ENCODE results near the gene ALOX5. TPM values are rescaled to one million over a fixed set of nuclear protein-coding genes. Genes with fewer than 3 reads are reported as not detected.
A peak's percentile ranks its signal among the peaks of the same experiment; 100 is the strongest.
"Not testable (repeated sequence)": the region's sequence is repeated elsewhere in the genome, so short reads cannot be mapped to it uniquely, and the experiment has no call there.

Gene ALOX5
- total RNA-seq, result 7.3 TPM
- long read RNA-seq, partial matches to known transcripts, result 0 of 3 reads
- long read RNA-seq, other reads (novel, unspliced or antisense), result 0 of 3 reads

DNA sequence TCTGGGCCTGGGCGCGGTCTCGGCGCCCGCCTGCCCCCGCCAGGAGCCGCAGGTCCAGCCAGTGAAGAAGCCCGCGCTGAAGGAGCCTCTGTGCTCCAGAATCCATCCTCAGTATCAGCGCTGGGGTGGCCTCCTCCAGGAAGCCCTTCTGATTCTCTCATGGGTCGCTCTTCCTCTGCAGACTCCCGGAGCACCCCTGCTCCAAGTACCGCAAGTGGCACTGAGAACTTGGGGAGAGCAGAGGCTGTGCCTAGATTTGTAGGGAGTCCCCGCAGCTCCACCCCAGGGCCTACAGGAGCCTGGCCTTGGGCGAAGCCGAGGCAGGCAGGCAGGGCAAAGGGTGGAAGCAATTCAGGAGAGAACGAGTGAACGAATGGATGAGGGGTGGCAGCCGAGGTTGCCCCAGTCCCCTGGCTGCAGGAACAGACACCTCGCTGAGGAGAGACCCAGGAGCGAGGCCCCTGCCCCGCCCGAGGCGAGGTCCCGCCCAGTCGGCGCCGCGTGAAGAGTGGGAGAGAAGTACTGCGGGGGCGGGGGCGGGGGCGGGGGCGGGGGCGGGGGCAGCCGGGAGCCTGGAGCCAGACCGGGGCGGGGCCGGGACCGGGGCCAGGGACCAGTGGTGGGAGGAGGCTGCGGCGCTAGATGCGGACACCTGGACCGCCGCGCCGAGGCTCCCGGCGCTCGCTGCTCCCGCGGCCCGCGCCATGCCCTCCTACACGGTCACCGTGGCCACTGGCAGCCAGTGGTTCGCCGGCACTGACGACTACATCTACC is at the start of gene ALOX5:
TSS of gene ALOX5 (plus strand) at position 641 of the 774 bp plus-strand sequence. CDS start at position 705, 64 bp downstream.
- intact Hi-C loops (cut with DNase I), result no loop called here
- ATAC-seq, result peak; percentile 86
- peak; percentile 94 for DNase-seq (ENCODE audit: missing footprints)

DNA sequence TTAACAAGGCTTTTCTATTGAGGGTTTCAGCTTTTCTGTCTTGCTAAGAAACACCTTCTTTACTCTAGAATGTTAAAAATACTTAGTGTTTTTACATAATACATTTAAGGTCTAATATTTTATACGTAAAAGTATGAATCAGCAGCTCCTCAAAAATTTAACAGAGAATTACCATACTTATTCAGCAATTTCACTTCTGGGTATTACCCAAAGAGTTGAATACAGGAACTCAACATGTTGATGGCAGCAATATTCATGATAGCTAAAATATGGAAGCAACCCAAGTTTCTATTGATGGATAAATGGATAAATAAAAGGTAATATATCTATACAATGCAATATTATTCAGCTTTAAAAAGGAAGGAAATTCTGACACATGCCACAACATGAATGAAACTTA is 48.9 kb upstream of the ALOX5 start:
- no peak for ATAC-seq
- intact Hi-C loops (cut with DNase I), result no loop called here
- no peak for DNase-seq (ENCODE audit: missing footprints)

DNA sequence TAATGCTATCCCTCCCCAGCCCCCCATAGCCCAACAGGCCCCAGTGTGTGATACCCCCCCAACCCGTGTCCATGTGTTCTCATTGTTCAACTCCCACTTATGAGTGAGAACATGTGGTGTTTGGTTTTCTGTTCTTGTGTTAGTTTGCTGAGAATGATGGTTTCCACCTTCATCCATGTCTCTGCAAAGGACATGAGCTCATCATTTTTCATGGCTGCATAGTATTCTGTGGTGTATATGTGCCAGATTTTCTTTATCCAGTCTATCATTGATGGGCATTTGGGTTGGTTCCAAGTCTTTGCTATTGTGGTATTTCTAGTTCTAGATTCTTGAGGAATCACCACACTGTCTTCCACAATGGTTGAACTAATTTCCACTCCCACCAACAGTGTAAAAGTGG is 47.2 kb upstream of the ALOX5 start:
- not testable (repeated sequence) for DNase-seq (ENCODE audit: missing footprints)

DNA sequence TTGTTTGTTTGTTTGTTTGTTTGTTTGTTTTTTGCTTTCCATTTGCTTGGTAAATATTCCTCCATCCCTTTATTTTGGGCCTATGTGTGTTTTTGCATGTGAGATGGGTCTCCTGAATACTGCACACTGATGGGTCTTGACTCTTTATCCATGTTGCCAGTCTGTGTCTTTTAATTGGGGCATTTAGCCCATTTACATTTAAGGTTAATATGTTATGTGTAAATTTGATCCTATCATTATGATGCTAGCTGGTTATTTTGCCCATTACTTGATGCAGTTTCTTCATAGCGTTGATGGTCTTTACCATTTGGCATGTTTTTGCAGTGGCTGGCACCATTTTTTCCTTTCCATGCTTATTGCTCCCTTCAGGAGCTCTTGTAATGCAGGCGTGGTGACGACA is 42.2 kb upstream of the ALOX5 start:
- intact Hi-C loops (cut with DNase I); ATAC-seq; DNase-seq (ENCODE audit: missing footprints): not testable (repeated sequence)

More for the DNA sequence above, 47.2 kb upstream of the ALOX5 start:
- intact Hi-C loops (cut with DNase I); ATAC-seq: not testable (repeated sequence)

DNA sequence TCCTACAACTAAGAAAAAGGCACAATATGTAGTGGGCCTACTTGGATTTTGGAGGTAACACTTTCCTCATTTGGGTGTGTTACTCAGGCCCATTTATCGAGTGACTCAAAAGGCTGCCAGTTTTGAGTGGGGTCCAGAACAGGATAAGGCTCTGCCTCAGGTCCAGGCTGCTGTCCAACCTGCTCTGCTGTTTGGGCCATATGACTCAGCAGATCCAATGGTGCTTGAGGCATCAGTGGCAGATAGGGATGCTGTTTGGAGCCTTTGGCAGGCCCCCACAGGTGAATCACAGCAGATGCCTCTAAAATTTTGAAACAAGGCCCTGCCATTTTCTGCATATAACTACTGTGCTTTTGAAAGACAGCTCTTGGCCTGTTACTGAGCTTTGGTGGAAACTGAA is 34.1 kb upstream of the ALOX5 start:
- intact Hi-C loops (cut with DNase I), result no loop called here
- ATAC-seq, result no peak
- no peak for DNase-seq (ENCODE audit: missing footprints)

DNA sequence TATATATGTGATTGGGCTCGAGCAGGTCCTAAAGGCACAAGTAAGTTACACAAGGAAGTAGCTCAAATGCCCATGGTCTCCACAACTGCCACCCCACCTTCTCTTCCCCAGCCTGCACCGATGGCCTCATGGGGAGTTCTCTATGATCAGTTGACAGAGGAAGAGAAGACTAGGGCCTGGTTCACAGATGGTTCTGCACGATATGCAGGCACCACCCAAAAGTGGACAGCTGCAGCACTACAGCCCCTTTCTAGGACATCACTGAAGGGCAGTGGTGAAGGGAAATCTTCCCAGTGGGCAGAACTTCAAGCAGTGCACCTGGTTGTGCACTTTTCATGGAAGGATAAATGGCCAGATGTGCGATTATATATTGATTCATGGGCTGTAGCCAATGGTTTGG is 33.6 kb upstream of the ALOX5 start:
- ATAC-seq; DNase-seq (ENCODE audit: missing footprints); intact Hi-C loops (cut with DNase I): not testable (repeated sequence)

DNA sequence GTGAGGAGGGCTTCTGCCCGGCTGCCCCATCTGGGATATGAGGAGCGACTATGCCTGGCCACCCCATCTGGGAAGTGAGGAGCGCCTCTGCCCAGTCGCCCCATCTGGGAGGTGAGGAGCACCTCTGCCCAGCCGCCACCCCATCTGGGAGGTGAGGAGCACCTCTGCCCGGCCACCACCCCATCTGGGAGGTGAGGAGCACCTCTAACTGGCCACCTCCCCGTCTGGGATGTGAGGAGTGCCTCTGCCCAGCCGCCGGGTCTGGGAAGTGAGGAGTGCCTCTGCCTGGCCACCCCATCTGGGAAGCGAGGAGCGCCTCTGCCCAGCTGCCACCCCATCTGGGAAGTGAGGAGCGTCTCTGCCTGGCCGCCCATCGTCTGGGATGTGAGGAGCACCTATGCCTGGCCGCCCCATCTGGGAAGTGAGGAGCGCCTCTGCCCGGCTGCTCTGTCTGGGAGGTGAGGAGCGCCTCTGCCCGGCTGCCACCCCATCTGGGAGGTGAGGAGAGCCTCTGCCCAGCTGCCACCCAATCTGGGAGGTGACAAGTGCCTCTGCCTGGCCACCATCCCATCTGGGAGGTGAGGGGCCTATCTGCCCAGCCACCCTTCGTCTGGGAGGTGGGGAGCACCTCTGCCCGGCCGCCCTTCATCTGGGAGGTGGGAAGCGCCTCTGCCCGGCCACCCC is 27.2 kb upstream of the ALOX5 start:
- ATAC-seq; DNase-seq (ENCODE audit: missing footprints); intact Hi-C loops (cut with DNase I): not testable (repeated sequence)

DNA sequence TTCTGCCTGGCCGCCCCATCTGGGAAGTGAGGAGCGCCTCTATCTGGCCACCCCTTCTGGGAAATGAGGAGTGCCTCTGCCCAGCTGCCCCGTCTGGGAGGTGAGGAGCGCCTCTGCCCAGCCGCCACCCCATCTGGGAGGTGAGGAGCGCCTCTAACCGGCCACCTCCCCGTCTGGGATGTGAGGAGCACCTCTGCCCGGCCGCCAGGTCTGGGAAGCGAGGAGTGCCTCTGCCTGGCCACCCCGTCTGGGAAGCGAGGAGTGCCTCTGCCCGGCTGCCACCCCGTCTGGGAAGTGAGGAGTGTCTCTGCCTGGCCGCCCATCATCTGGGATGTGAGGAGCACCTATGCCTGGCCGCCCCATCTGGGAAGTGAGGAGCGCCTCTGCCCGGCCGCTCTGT is 26.6 kb upstream of the ALOX5 start:
- intact Hi-C loops (cut with DNase I); DNase-seq (ENCODE audit: missing footprints); ATAC-seq: not testable (repeated sequence)

DNA sequence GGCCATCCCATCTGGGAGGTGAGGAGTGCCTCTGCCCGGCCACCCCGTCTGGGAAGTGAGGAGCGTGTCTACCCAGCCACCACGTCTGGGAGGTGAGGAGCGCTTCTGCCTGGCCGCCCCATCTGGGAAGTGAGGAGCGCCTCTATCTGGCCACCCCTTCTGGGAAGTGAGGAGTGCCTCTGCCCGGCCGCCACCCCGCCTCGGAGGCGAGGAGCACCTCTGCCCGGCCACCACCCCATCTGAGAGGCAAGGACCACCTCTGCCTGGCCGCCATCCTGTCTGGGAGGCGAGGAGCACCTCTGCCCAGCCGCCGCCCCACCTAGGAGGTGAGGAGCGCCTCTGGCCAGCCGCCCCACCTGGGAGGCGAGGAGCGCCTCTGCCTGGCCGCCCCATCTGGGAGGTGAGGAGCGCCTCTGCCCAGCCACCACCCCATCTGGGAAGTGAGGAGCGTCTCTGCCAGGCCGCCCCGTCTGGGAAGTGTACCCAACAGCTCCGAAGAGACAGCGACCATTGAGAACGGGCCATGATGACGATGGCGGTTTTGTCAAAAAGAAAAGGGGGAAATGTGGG is 25.7 kb upstream of the ALOX5 start:
- ATAC-seq; intact Hi-C loops (cut with DNase I): not testable (repeated sequence)
- DNase-seq (ENCODE audit: missing footprints), result peak; percentile 48

DNA sequence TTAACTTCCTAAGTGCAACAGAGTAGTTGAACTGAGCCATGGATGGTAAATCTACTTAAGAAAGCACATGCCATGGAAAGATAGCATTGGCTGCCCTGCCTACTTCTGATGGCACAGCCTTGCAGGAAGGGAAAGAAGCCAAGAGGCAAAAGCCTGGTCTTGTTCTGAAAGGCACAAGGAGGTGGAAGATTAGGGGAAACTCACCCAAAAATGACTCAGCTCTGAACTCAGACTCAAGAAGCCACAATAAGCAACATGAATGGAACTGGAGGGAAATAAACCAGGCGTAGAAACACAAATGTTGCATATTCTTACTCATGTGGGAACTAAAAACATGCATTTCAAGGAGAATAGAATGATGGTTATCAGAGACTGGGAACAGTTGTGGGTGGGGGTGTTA is 20.8 kb upstream of the ALOX5 start:
- intact Hi-C loops (cut with DNase I), result no loop called here
- ATAC-seq (no peak), DNase-seq (ENCODE audit: missing footprints) (no peak)

DNA sequence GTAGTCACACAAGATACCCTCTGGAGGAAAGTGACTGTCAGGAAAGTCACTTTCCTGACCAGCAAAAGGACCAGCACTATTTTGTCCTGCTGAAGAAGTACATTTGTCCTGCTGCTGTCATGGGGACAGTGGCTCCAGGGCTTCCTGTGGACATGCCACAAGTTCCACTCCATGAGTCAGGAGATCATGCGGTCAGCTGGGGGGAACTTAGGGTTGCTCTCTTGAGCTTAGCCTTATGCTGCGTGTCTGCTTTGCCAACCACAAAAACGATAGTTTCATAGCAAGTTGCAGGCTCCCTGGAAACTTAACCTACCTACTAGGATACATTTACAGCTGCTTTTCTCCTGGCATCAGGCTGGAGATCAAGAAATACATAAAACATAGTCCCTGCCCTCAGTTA is 19.8 kb upstream of the ALOX5 start:
- peak; percentile 73 for DNase-seq (ENCODE audit: missing footprints)
- intact Hi-C loops (cut with DNase I), result no loop called here
- peak; percentile 72 for ATAC-seq

DNA sequence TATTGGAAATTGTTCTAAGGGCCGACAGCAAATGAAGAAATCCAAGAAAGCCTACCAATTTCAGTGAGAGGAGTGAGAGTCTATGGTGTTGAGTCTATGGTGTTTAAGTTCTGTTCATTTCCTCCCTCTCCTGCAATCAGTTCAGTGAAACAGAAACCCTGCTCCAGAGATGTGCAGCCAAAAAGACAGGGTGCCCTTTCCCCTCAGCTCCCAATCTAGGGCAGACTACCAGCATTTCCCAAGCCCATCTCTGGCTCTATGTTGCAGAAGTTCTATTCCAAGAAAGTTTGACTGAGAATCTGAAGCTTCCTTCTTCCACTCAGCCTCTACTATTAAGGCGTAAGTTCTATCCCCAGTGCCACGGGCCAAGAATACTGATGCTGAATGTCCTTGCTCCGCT is 18.5 kb upstream of the ALOX5 start:
- DNase-seq (ENCODE audit: missing footprints), result no peak
- intact Hi-C loops (cut with DNase I), result no loop called here
- no peak for ATAC-seq

DNA sequence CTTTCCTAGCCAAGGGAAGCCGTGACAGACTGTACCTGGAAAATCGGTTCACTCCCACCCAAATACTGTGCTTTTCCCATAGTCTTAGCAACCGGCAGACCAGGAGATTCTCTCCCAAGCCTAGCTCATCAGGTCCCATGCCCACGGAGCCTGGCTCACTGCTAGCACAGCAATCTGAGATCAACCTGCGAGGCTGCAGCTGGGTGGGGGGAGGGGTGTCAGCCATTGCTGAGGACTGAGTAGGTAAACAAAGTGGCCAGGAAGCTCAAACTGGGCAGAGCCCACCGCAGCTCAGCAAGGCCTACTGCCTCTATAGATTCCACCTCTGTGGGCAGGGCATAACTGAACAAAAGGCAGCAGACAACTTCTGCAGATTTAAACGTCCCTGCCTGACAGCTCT is 15.1 kb upstream of the ALOX5 start:
- DNase-seq (ENCODE audit: missing footprints); ATAC-seq; intact Hi-C loops (cut with DNase I): not testable (repeated sequence)

DNA sequence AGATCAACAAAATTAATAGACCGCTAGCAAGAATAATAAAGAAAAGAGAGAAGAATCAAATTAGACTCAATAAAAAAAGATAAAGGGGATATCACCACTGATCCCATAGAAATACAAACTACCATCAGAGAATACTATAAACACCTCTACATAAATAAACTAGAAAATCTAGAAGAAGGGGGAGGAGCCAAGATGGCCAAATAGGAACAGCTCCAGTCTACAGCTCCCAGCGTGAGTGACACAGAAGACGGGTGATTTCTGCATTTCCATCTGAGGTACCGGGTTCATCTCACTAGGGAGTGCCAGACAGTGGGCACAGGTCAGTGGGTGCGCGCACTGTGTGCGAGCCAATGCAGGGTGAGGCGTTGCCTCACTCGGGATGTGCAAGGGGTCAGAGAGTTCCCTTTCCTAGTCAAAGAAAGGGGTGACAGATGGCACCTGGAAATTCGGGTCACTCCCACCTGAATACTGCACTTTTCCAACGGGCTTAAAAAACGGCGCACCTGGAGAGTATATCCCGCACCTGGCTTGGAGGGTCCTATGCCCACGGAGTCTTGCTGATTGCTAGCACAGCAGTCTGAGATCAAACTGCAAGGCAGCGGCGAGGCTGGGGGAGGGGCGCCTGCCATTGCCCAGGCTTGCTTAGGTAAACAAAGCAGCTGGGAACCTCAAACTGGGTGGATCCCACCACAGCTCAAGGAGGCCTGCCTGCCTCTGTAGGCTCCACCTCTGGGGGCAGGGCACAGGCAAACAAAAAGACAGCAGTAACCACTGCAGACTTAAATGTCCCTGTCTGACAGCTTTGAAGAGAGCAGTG is 11.8 kb upstream of the ALOX5 start:
- DNase-seq (ENCODE audit: missing footprints); intact Hi-C loops (cut with DNase I); ATAC-seq: not testable (repeated sequence)

DNA sequence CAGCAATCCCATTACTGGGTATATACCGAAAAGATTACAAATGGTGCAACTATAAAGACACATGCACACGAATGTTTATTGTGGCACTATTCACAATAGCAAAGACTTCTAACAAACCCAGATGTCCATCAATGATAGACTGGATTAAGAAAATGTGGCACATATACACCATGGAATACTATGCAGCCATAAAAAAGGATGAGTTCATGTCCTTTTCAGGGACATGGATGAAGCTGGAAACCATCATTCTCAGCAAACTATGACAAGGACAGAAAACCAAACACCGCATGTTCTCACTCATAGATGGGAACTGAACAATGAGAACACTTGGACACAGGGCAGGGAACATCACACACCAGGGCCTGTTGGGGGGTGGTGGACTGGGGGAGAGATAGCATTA is 6.4 kb upstream of the ALOX5 start:
- intact Hi-C loops (cut with DNase I); DNase-seq (ENCODE audit: missing footprints); ATAC-seq: not testable (repeated sequence)

DNA sequence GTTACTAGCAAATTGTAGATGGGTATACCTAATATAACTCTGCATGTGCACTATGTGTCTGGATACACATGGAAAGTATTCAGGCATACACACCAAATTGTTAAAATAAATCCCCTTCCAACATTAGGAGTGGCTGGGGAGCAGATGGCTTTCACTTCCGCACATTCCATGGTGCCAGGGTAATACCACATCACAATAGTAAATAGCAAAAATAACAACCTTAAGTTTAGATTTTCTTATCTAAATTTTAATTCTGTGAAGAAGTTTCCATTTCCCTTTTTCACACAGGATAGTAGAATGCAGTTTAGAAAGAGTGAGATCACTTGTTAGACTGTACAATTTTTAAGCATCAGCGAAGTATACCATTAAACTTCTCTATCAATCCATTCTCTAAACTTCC is 5.8 kb upstream of the ALOX5 start:
- no peak for ATAC-seq
- intact Hi-C loops (cut with DNase I), result no loop called here
- no peak for DNase-seq (ENCODE audit: missing footprints)

DNA sequence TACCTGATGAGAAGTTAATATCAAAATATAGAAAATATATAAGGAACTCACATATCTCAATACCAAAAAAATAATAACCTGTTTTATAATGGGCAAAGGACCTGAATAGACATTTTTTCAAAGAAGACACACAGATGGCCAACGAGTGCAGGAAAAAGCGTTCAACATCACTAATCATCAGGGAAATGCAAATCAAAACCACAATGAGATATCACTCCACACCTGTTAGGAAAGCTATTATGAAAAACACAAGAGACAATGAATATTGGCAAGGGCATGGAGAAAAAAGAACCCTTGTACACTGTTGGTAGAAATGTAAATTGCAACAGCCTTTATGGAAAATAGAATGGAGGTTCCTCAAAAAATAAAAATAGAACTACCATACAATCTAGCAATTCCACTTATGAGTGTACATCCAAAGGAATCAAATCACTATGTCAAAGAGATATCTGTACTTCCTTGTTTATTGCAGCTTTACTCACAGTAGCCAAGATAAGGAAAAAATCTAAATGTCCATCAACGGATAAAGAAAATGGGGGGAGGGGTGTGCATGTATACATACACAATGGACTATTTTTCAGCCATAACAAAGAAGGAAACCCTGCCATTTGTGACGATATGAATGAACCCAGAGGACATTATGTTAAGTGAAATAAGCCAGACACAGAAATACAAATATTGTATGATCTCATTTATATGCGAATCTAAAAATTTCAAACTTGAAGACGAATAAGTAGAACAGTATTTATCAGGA is 3.6 kb upstream of the ALOX5 start:
- ATAC-seq (no peak), DNase-seq (ENCODE audit: missing footprints) (no peak)
- intact Hi-C loops (cut with DNase I), result no loop called here

DNA sequence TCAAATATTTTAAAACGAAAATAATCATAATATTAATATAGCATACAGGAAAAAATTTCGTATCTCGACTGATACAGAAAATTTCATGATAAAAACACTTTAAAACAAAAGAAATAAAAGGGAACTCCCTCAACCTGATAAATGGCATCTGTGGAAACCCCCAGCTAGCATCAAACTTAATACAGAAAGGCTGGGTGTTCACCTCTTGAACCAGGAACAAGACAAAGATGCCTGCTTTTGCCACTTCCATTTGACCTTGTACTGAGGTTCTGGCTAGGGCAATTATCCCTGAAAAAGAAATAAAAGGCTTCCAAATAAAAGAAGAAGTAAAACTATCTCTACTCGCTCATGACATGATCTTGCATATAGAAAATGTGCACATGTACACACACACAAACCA is 2.5 kb upstream of the ALOX5 start:
- ATAC-seq, result no peak
- intact Hi-C loops (cut with DNase I), result no loop called here
- DNase-seq (ENCODE audit: missing footprints), result no peak

Data from Right ventricle myocardium inferior (tissue), 1 donor.